HG02884 (cell line): ENCODE measurements around the gene NELFCD.
A peak's percentile ranks its signal among the peaks of the same experiment; 100 is the strongest.
"Not testable (repeated sequence)": the region's sequence is repeated elsewhere in the genome, so short reads cannot be mapped to it uniquely, and the experiment has no call there.

ENCODE experiments used
- ATAC-seq: cut with Tn5 transposase; IDR thresholded peaks from one replicate; pipeline ENCODE4 v1.9.1; 2021; ENCODE audit warnings: mild to moderate bottlenecking, moderate library complexity; ENCODE audit not compliant: unreplicated experiment

The NELFCD gene

DNA sequence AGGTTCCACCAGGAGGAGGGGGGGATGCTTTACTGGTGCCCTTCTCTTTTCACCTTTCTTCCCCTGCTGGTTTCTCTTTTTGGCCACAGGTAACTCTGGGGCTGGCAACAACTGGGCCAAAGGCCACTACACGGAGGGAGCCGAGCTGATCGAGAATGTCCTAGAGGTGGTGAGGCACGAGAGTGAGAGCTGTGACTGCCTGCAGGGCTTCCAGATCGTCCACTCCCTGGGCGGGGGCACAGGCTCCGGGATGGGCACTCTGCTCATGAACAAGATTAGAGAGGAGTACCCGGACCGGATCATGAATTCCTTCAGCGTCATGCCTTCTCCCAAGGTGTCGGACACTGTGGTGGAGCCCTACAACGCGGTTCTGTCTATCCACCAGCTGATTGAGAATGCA is 42.6 kb downstream of the NELFCD start:
- no peak for ATAC-seq

DNA sequence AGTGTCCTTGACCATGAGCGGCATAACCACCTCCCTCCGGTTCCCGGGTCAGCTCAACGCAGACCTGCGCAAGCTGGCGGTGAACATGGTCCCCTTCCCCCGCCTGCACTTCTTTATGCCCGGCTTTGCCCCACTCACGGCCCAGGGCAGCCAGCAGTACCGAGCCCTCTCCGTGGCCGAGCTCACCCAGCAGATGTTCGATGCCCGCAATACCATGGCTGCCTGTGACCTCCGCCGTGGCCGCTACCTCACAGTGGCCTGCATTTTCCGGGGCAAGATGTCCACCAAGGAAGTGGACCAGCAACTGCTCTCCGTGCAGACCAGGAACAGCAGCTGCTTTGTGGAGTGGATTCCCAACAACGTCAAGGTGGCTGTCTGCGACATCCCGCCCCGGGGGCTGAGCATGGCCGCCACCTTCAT is 43.1 kb downstream of the NELFCD start:
- no peak for ATAC-seq

DNA sequence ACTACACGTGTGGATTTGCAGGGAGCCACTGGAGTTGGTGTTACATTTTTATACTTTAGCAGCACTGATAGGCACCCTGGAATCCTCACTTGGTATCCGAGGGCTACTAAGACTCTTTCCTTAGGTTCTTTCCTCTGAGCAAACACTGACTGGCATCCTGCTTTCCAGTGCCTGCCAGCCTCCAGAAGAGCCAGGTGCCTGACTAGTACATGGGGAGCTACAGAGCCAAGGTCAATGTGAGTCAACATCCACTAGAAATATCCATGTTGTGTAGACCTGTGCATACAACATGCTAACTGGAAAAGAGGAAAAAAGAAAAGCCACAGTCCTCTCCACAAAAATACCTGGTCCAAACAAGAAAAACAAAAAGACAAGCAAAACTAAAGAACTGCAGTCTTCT is 44.0 kb downstream of the NELFCD start:
- no peak for ATAC-seq

DNA sequence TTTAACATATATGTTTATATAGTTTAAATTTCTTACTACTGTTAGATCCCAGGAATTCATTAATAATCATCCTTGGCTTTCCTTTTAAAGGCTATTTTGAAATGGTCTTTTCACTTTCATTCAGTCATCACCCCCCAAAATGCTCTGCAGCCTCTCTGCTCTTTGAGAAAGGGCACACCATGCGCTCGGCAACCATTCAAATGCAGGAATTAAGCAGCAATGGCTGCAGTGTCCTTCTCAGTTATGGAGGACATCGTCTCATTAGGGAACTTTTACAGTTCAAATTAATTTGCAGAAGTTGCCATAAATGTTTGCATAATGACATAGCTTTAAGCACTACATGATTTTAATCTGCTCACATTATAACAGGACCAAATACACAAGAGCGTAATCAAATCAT is 44.5 kb downstream of the NELFCD start:
- no peak for ATAC-seq

DNA sequence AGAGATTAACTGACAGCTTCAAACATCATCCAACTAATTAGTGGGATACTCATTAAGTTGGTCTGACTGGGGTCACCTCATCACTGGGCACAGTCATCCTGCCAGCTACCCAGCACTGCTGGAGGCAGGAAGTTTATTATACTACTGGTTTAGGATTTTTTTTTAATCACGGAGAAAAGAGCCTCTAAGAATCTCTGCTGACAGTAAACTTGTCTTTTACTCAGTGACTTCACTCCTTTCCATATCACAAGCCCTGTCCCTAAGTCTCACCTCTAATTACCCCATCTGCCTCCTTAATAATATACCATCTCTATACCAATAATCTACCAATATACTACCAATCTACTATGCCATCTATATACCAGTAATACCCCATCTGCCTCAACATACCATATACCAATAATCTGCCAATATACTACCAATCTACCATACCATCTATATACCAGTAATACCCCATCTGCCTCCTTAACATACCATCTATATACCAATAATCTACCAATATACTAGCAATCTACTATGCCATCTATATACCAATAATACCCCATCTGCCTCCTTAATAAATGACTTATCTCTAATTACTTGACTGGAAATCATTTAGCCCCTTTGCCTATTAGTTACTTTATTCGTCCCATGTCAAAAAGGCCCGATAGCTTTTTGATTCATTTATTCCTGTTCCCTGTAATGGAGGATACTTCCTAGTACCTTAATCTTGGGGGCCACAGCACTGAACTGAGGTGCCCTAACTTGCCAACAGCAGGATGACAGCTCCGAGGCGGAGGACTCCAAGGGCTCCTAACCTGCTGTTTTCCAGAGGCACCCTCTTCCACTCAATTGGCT is 46.1 kb downstream of the NELFCD start:
- ATAC-seq, result no peak

DNA sequence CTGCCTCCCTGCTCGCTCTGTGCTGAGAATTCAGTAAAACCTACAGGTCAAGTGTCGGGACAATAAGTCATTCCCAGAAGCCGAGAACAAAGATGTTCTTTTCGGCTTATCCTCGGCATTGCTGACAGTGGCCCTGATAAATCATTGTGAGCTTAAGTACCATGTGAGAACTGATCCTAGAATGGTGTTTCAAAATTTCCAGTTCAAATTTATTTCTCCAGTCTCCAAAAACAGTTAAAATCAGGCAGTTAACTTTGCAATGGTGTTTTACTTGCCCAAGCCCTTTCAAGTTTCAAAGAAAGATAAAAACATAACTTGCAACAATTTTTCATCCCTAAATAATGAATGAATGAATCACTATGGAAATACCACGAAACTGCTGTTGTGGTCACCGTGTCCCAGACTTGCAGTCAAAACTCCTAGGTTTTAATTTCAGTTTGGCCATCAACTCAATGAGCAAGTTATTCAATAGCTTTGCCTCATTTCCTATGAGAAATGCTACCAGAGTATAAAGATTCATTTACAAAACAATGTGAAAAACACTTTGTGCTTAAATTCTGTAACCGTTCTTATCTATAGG is 46.8 kb downstream of the NELFCD start:
- no peak for ATAC-seq

DNA sequence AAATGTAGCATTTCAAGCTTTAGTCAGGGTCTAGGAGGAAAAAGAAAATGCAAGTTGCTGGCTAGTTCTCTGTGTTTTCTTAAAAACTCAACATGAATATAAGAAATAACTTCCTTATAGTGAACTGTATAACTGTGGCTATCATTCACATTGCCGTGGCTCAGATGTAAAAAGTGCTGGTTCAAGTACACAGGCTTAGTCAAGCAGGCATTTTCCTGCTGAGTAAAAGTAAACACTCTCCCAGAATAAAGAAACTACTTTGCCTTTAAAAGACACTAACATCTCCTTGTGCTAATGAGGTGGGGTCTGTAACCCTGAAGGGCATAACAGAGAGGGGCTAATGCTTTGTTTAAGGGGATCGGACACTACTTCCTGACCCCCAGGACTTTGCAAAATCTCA is 47.8 kb downstream of the NELFCD start:
- ATAC-seq, result no peak

DNA sequence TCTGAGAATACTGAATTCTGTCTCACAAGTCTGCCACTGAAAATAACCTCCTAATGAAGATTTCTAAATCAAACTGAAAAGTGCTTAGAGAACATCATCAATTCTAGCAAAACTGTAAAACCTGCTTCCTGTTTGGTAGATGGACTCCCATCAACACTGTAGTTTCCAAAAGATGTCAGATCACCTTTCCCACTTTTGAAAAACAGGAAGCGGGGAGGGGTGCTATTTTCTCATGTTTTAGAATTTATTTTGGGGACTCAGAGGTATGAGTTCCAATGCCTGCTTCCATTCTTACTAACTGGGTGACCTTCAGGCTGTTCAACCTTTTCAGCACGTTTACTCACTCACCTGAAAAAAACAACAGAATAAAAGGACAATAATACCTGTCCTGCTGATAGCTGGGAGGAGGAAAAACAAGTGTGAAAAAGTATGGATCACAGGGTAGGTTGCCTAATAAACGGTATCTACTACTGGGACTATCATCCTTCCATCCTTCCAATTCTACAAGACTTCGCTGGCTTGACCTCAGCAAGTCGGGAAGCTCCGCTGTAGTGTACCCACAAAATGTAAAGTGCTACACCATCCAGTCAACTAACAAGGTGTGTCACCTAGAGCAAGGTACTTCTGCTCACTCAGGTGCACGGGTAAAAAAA is 50.0 kb downstream of the NELFCD start:
- ATAC-seq, result no peak

DNA sequence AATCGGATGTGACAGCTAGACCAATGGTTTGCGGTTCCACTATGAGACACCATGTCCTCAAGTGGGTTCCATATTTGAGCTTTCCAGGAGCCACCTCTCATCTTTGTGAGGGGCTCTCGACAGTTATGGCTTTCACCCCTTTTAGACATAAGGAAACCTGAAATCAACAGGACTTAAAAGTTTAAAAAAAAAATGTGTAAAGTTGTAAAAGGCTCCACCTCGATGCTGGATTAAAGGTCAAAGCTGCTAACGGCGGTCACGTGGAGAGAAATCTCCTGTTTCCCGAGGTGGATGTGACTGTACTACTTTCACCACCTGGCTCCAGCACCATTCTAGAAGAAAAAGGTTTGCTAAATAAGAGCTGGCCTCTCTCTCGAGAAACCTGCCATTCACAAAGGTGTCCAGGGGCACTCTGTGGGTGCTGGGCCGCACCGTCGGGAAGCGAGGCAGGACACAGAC is 50.5 kb downstream of the NELFCD start:
- no peak for ATAC-seq

DNA sequence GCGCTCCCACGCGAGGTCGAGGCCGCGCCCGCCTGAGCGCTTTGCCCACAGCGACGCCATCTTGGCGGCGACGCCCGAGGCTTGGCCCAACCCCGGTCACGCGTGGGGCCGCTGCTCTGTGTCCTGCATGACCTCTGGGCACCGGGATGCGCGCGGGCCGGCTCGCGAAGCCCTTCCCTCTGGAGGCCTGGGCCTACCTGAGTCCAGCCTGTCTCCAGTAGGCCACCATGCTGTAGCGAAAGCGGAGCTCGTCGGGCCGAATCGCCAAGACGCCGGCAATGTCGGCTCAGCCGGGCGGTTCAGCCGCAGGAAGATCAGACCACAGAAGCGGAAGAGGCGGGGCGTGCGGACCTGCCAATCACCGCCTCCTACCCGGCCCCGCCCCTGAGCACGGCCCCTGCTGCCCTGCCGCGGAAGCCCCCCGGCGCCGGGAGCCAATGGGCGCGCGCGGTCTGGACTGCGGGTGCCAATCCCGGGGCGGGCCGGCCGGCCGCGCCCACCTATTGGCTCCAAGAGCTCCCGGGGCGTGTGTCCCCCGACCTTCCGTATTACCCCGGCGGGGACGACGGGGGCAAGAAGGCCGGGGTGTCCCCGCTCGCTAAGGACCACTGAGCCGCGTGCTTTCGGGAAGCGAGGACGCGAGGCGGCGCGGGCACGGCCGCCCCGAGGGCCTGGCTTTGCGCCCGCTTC is 51.1 kb downstream of the NELFCD start, which contains the start of gene ATP5F1E:
TSS of gene ATP5F1E (minus strand) at position 313 of the 690 bp plus-strand sequence. CDS start at position 229, 84 bp downstream.
- peak; percentile 93 for ATAC-seq

DNA sequence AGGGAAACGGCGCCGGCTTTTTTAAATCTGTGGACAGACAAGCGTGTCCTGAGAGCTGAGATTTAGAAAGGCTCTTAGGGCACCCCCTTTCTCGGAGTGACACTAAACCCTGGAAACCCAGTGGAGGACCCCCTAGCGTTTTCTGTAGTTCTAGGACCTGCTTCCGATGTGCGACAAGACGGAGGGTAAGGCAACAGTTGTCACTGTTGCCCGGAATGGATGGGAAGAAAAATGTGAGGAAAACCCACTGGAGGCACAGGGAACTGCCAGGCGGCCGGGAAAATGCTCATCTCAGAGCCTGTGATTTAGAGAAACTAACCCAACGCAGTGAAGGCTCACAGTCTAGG is 51.6 kb downstream of the NELFCD start:
- no peak for ATAC-seq

DNA sequence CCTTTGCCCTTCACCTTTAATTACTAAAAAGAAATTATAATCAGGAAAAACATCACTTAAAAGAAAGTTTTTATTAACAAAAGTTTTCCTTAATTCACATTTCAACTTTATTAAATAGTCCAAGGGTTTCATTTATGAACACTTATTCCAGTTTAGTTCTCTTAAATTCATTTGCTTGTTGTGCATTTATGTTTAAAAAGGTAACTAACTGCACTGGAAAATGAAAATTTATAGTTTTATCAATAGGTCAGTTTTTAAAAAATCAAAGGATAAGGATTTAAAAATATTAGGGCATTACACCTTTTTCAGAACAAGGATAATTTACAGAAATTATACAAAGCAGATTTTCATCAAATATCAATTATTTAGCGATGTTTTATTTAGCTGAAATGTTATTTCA is 52.0 kb downstream of the NELFCD start:
- ATAC-seq, result no peak

DNA sequence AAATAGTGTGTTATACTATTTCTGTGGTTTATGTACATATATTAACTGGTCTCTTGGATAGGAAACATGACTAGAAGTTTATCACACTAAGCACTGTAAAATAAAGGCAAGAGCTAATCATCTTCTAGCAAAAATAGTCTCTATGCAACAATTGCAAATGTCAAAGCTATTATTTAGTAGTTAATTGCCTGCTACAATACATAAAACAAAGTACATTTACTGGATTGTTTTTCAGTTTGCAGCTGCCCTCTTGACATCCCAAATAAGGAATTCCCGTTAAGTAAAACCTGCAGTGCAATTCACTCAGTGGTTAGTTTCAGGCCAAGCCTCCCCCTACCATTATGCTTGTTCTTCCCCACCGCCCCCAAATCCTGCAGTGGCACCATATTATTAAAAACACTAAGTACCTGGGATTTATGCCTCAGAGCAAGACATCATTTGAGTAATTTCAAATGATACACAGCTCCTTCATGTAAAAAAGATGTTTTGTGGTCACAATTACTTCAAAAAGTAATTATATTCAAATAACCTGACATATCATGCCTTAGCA is 52.6 kb downstream of the NELFCD start:
- no peak for ATAC-seq

DNA sequence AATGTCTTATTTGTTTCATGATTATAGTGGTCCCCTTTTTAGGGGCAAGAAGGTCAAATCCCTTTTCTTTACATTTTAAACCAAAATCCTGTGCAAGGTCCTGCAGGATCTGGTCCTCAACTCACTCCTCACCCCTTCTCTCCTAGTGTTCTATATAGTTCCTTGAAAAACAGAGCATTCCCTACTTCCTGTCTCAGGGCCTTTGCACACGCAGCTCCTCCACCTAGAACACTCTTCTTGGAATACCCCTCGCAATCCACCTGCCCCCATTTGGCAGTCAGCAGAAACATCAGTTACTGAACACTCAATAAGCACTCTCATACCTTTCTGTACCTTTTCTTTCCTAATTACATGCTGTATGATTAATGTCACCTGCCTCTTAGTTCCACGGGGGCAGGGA is 54.3 kb downstream of the NELFCD start:
- no peak for ATAC-seq

DNA sequence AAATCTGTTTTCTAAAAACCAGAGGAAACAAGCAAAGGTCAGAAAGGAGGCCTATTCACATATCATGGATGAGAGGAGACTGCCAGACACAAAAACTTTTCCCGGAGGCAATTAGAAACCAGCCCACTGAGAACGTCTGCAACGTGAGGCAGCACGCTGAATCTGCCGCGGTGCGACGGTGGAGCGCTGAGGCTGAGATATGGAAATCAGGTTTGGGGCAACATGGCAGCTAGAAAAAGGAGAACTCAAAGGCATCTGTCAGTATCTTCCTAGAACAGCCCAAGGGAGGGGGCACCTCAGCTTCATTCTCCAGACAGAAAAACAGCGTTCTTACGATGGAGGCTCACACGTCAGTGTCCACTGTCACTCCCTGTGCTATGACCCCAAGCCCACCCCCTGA is 56.3 kb downstream of the NELFCD start:
- ATAC-seq, result no peak

DNA sequence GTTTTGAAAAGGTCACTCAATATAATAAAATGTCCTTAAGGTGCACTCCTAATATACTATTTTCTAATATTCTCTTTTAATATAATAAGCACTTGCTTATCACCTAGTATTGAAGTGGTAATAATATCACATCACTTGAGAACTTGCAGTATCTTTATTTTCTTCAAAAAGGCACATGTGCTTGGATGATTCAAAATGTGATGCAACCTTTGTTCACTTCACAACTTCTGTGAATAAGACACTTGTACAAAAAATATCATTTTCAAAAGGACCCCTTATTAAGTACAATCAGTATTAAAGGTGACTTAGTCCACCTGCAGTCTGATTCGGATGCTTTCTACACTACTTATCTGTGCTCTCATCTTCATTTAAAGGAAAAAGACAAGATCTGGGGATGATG is 58.2 kb downstream of the NELFCD start:
- no peak for ATAC-seq

DNA sequence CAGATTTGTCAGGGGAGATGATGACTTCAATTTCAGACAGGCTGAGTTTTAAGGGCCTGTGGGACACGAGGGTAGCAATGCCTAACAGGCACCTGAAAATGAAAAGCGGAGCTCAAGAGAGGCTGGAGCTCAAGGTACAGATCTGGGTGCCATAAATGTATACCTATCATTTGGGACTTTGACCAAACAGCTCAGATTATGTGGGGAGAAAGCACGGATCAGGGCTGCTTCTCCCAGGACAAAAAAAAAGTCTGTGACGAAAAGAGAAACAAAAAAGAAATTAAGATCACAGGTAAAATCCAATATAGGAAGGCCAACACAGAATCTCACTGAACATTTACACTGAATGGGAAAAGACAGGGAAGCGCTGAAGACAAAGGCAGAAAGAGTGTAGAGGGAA is 59.6 kb downstream of the NELFCD start:
- ATAC-seq, result no peak

DNA sequence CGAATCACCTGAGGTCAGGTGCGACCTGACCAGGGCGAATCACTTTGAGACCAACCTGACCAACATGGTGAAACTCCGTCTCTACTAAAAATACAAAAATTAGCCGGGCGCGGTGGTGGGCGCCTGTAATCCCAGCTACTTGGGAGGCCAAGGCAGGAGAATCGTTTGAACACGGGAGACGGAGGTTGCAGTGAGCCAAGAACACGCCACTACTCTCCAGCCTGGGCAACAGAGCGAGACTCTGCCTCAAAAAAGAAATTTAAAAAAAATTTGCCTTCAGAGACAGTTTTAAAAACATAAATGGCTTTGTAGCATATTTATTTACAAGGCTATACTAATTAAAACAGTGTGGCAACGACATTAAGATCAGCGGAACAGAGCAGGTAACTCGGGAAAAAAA is 60.4 kb downstream of the NELFCD start:
- not testable (repeated sequence) for ATAC-seq

DNA sequence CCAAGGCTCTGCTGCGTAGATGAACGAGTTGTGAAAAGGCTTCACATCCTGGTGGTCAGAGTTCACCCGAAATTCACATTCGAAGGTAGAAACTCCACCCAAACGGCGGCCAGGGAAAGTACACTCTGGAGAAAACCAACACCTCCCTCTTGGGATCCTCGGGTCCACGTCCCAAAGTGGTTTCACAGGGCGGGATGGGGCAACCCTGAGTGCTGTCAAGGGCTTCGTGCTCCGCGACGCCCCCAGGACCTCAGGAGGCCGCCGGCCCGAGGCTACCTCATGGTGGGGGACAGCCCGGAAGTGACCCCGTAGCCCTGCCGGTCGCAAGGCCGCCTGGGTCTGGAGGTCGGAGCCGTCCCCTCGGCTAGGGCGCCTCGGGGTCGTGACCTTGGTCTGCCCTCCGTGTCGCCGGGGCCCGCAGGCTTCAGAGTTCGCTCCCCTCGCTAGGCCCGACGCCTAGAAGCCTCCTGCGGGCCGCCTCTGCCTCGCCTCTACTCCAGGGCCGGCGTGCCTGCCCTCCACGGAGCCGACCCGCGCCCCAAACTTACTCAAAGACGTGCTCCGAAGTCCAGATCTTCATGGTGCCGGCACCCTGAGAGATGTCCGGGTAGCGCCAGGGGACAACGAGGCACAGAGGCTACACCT is 61.2 kb downstream of the NELFCD start, which contains the start of gene PRELID3B:
TSS of gene PRELID3B (minus strand) at position 636 of the 645 bp plus-strand sequence. CDS start at position 580, 56 bp downstream.
- ATAC-seq, result peak; percentile 29
